H1 (cell line): ENCODE data around the gene TYW1B. TPM values are rescaled to one million over a fixed set of nuclear protein-coding genes. Genes with fewer than 3 reads are reported as not detected.

ENCODE experiments used
- CTCF ChIA-PET: fragments of 300-600 bp; sonication (Branson Sonifier 250); formaldehyde crosslinking; loops from one replicate; lab custom pipeline; 2021; ENCODE audit not compliant: partially characterized antibody; lab: Charles Lee
- POLR2A ChIA-PET: fragments of 300-600 bp; sonication (Branson Sonifier 250); formaldehyde crosslinking; loops from one replicate; lab custom pipeline; 2021; ENCODE audit warnings: inconsistent platforms; ENCODE audit not compliant: partially characterized antibody; lab: Charles Lee
- DNase-seq, 2 experiments: peaks; one replicate each; pipeline versions ENCODE4 v3.0.0 to v3.0.0-alpha.2; 2010 to 2022; ENCODE audit warnings: low spot score in 2 of 2, low read depth in 1 of 2, mixed read lengths in 1 of 2
- FAIRE-seq: peaks from 2 replicates; lab custom pipeline; 2011; peaks lifted over from hg19 to GRCh38; lab: Jason Lieb, UNC
- H2AFZ ChIP-seq: 2 replicates; pipeline ENCODE4 v1.8.1; 2012; ENCODE audit warnings: low read length, inconsistent platforms
- H2AK5ac ChIP-seq: 2 replicates; pipeline ENCODE4 v1.6.1; 2013; ENCODE audit warnings: low read depth, low read length
- H2BK120ac ChIP-seq: replicated peaks from 2 replicates; pipeline ENCODE3; 2013; ENCODE audit warnings: low read depth, low read length, inconsistent platforms
- H2BK12ac ChIP-seq: 2 replicates; pipeline ENCODE4 v1.6.1; 2013; ENCODE audit warnings: low read depth, low read length
- H2BK15ac ChIP-seq: 2 replicates; pipeline ENCODE4 v1.6.1; 2013; ENCODE audit warnings: low read length
- H2BK20ac ChIP-seq: 2 replicates; pipeline ENCODE4 v1.6.1; 2013; ENCODE audit warnings: low read length
- H2BK5ac ChIP-seq: 2 replicates; pipeline ENCODE4 v1.6.1; 2013; ENCODE audit warnings: low read depth, low read length
- H3K14ac ChIP-seq: 2 replicates; pipeline ENCODE4 v1.6.1; 2013; ENCODE audit warnings: inconsistent platforms; ENCODE audit not compliant: insufficient read length
- H3K18ac ChIP-seq: 2 replicates; pipeline ENCODE4 v1.6.1; 2013; ENCODE audit warnings: low read length; ENCODE audit errors: extremely low read depth
- H3K23ac ChIP-seq: 2 replicates; pipeline ENCODE4 v1.6.1; 2013; ENCODE audit warnings: inconsistent platforms; ENCODE audit not compliant: insufficient read length
- H3K23me2 ChIP-seq: 2 replicates; pipeline ENCODE4 v1.6.1; 2013; ENCODE audit warnings: low read depth, low read length
- H3K27ac ChIP-seq: 2 replicates; pipeline ENCODE4 v1.6.1; 2011; ENCODE audit warnings: low read depth, low read length, inconsistent platforms
- H3K27me3 ChIP-seq, 4 experiments: replicated peaks in 1 of 4; 1 replicate in 1 of 4; 2 replicates in 3 of 4; pipeline versions ENCODE4 v1.6.1 to v1.8.1; 2011 to 2013; ENCODE audit warnings: low read length in 3 of 4, mild to moderate bottlenecking in 3 of 4, inconsistent platforms in 2 of 4, mixed read lengths in 2 of 4, moderate library complexity in 1 of 4; ENCODE audit not compliant: control insufficient read depth in 3 of 4, insufficient read depth in 3 of 4; ENCODE audit errors: extremely low read depth in 1 of 4
- H3K36me3 ChIP-seq, 4 experiments: 2 replicates each; pipeline versions ENCODE4 v1.6.1 to v1.8.1; 2011 to 2013; ENCODE audit warnings: mild to moderate bottlenecking in 4 of 4, low read length in 3 of 4, moderate library complexity in 2 of 4, control low read depth in 1 of 4, inconsistent platforms in 1 of 4; ENCODE audit not compliant: insufficient read depth in 4 of 4, control insufficient read depth in 2 of 4
- H3K4ac ChIP-seq: replicated peaks from 2 replicates; pipeline ENCODE3; 2013; ENCODE audit warnings: low read length, low read depth, mixed read lengths, inconsistent platforms; ENCODE audit not compliant: insufficient read length
- H3K4me1 ChIP-seq, 4 experiments: replicated peaks in 1 of 4; 1 replicate in 1 of 4; 2 replicates in 3 of 4; pipeline versions ENCODE4 v1.6.1 to v1.8.1; 2011 to 2013; ENCODE audit warnings: low read length in 3 of 4, inconsistent platforms in 2 of 4, mixed read lengths in 1 of 4; ENCODE audit not compliant: insufficient read depth in 4 of 4, control insufficient read depth in 3 of 4
- H3K4me2 ChIP-seq, 2 experiments: 2 replicates each; pipeline versions ENCODE4 v1.6.1 to v1.8.1; 2011 to 2013; ENCODE audit warnings: low read depth in 2 of 2, low read length in 2 of 2, control low read depth in 1 of 2, inconsistent platforms in 1 of 2, mild to moderate bottlenecking in 1 of 2; ENCODE audit not compliant: insufficient read depth in 1 of 2
- H3K4me3 ChIP-seq, 4 experiments: fragments of 200-600, 300-600 bp in 1 of 4; sonication (generic), shearing (Covaris generic), sonication (Bioruptor Twin) in 1 of 4; 2 replicates each; pipeline versions ENCODE4 v1.5.1 to v1.8.1; 2011 to 2016; ENCODE audit warnings: low read length in 4 of 4, low read depth in 3 of 4, control low read depth in 2 of 4, inconsistent platforms in 2 of 4, mild to moderate bottlenecking in 2 of 4, mixed read lengths in 1 of 4, moderate library complexity in 1 of 4; ENCODE audit not compliant: insufficient read depth in 2 of 4; ENCODE audit errors: extremely low read depth in 1 of 4
- H3K56ac ChIP-seq: replicated peaks from 2 replicates; pipeline ENCODE3; 2013; ENCODE audit warnings: low read depth, mild to moderate bottlenecking, mixed read lengths, low read length, inconsistent platforms; ENCODE audit not compliant: insufficient read length
- H3K79me1 ChIP-seq: 2 replicates; pipeline ENCODE4 v1.6.1; 2013; ENCODE audit warnings: low read depth, low read length, control low read depth
- H3K79me2 ChIP-seq, 2 experiments: 2 replicates each; pipeline versions ENCODE4 v1.6.1 to v1.8.1; 2012 to 2013; ENCODE audit warnings: low read length in 2 of 2, mild to moderate bottlenecking in 2 of 2, inconsistent platforms in 1 of 2; ENCODE audit not compliant: insufficient read depth in 2 of 2, control insufficient read depth in 1 of 2
- H3K9ac ChIP-seq, 4 experiments: replicated peaks in 1 of 4; 1 replicate in 1 of 4; 2 replicates in 3 of 4; pipeline versions ENCODE4 v1.6.1 to v1.8.1; 2011 to 2013; ENCODE audit warnings: low read depth in 3 of 4, low read length in 3 of 4, control low read depth in 2 of 4, mild to moderate bottlenecking in 2 of 4, moderate library complexity in 2 of 4, inconsistent platforms in 1 of 4; ENCODE audit errors: extremely low read depth in 1 of 4
- H3K9me3 ChIP-seq, 2 experiments: 2 replicates each; pipeline versions ENCODE4 v1.6.1 to v1.8.1; 2012 to 2013; ENCODE audit warnings: mild to moderate bottlenecking in 2 of 2, moderate library complexity in 2 of 2, control low read depth in 1 of 2, inconsistent platforms in 1 of 2, low read depth in 1 of 2, low read length in 1 of 2, mixed read lengths in 1 of 2; ENCODE audit not compliant: insufficient read depth in 2 of 2
- H4K20me1 ChIP-seq, 2 experiments: replicated peaks in 1 of 2; 2 replicates each; pipeline versions ENCODE3 to v1.8.1; 2011 to 2013; ENCODE audit warnings: inconsistent platforms in 2 of 2, low read length in 2 of 2, mild to moderate bottlenecking in 1 of 2; ENCODE audit not compliant: insufficient read depth in 2 of 2, control insufficient read depth in 1 of 2
- H4K5ac ChIP-seq: 2 replicates; pipeline ENCODE4 v1.6.1; 2013; ENCODE audit warnings: low read length, low read depth, mixed read lengths, inconsistent platforms; ENCODE audit not compliant: insufficient read length
- H4K8ac ChIP-seq: 2 replicates; pipeline ENCODE4 v1.8.0; 2013; ENCODE audit warnings: mild to moderate bottlenecking, moderate library complexity, low read length, inconsistent platforms; ENCODE audit not compliant: insufficient read depth; ENCODE audit errors: extremely low read depth
- H4K91ac ChIP-seq: replicated peaks from 2 replicates; pipeline ENCODE3; 2013; ENCODE audit warnings: low read length, mixed read lengths, inconsistent platforms; ENCODE audit not compliant: insufficient read length
- BCL11A ChIP-seq, 2 experiments: IDR thresholded peaks; one replicate each; pipeline ENCODE4 v1.6.1; 2011; ENCODE audit warnings: low read depth in 2 of 2, low read length in 2 of 2, mild to moderate bottlenecking in 2 of 2
- JUND ChIP-seq: IDR thresholded peaks from 2 replicates; pipeline ENCODE4 v1.6.1; 2011; ENCODE audit warnings: mild to moderate bottlenecking, improper control_type of control experiment, low read length
- SRF ChIP-seq: IDR thresholded peaks from 2 replicates; pipeline ENCODE4 v1.6.1; 2011; ENCODE audit warnings: mild to moderate bottlenecking, low read depth, low read length, moderate library complexity
- WGBS, 2 experiments: shearing (Covaris generic) in 1 of 2; methylation state at CpG; one replicate each; pipeline versions ENCODE4 v1.1.6 to v1.1.7; 2013 to 2015; ENCODE audit warnings: low lambda C conversion rate in 2 of 2, mixed read lengths in 2 of 2, inconsistent platforms in 1 of 2, low coverage in 1 of 2, missing lambda C conversion rate in 1 of 2; ENCODE audit not compliant: insufficient replicate concordance in 2 of 2, insufficient coverage in 1 of 2, insufficient read length in 1 of 2; ENCODE audit errors: extremely low coverage in 1 of 2, missing lambda C conversion rate in 1 of 2; 5-methylcytosine and 5-hydroxymethylcytosine counted together
- polyA plus RNA-seq, 7 experiments: library from polyadenylated mRNA; depleted of rRNA in 3 of 7; stranded (reverse) in 5 of 7; unstranded in 2 of 7; fragments of >200 nt in 5 of 7; fragments of 200-250 nt in 2 of 7; gene quantifications; 1 replicate in 5 of 7; 2 replicates in 1 of 7; 4 replicates in 1 of 7; pipeline versions ENCODE4 v1.2.1 to v1.2.3, GENCODE V29; 2011 to 2013; ENCODE audit warnings: missing spikeins in 2 of 7, mixed read lengths in 2 of 7
- total RNA-seq: library from RNA; stranded (reverse); fragmentation: NEBNext Ultra II Directional; extraction: Animal tissue kit (Norgen Biotek cat#: 25700); gene quantifications from 2 replicates; pipeline ENCODE4 v1.2.1, GENCODE V29; 2021

The TYW1B gene
- total and polyA plus RNA-seq, 2 of the 8 experiments (the other 6 are each of a cell fraction or from before 2014, with no cell fraction given) = 6.8 to 12.6 TPM

DNA sequence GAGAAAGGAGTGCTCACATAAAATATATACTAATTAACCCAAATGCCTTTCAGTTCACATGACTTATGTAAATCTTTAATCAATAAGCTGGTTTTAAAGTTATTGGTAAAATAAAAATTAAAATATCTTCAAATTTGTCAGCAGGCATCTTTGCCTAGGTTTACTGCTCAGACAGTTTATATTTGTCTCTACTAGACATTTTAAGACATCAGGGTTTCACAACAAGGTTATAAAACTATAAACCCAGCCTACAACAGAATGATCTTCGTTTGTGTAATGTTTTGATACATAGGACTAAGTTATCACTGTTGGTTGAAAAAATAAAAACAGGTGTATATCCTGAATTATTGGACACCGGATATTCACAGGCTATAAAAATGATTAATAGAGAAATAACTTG is 67.4 kb downstream of the TYW1B start:
- Histone ChIP-seq H3K9me3 (no peaks in the 10 kb centered on the region; a peak in 1 of 4 replicates), H2BK12ac (no peak overlapping the region), H3K36me3 (no peaks in the 10 kb centered on the region), H3K23me2 (no peaks in the 10 kb centered on the region), H3K4me2 (no peak overlapping the region), H3K14ac (no peak overlapping the region), H2BK5ac (no peak overlapping the region), H3K79me1 (no peaks in the 10 kb centered on the region), H4K20me1 (no peaks in the 10 kb centered on the region), H4K91ac (no peak overlapping the region), H3K4me1 (no peaks in the 10 kb centered on the region), H2BK15ac (no peak overlapping the region), H3K4ac (no peak overlapping the region), H3K23ac (no peak overlapping the region), H4K5ac (no peak overlapping the region), H2BK120ac (no peak overlapping the region), H3K27ac (no peak overlapping the region), H2AK5ac (no peak overlapping the region), H2AFZ (no peak overlapping the region), H3K79me2 (no peaks in the 10 kb centered on the region), H3K4me3 (no peak overlapping the region), H3K27me3 (no peaks in the 10 kb centered on the region), H3K56ac (no peak overlapping the region), H3K18ac (no peak overlapping the region), H4K8ac (no peak overlapping the region), H2BK20ac (no peak overlapping the region), H3K9ac (no peak overlapping the region)
- 87% methylated on average over 2 of the region's 2 CpGs; no CpG with 5 or more reads in 1 of the 2 experiments for WGBS, 2 experiments
- DNase-seq = no peak
- FAIRE-seq = no peak
- CTCF ChIA-PET = interaction anchor here (1.0 kb wide), 1 partner anchor 9 kb away, joined by 3 read pairs; no protein-coding TSS in a partner anchor
- POLR2A ChIA-PET = no interaction called here
- TF ChIP-seq SRF (no peak), JUND (no peak), BCL11A (IDR thresholded peaks at IDR 0.05; ENCODE audit: low read depth in 2 of 2, low read length in 2 of 2) (no peak)
